ENCODE measurements around the gene TLE2. TPM values are rescaled to one million over a fixed set of nuclear protein-coding genes. Genes with fewer than 3 reads are reported as not detected.

Gene TLE2
- polyA plus RNA-seq, 1 donor (not counting 4 experiments of a cell fraction or from before 2014, with no cell fraction given) = 0.88 TPM

GRCh38 chr19:3034656-3035541 lies 5.8 kb upstream of the TLE2 start:
- H2AFZ ChIP-seq (ENCODE audit: control insufficient read depth, low read length) = peak overlapping the region; percentile 53
- H3K4me2 ChIP-seq (ENCODE audit: control insufficient read depth, extremely low read depth, insufficient read depth, low read depth, low read length) = peak overlapping the region; percentile 91
- DNase-seq (ENCODE audit: low read depth, low spot score) = no peak
- TF ChIP-seq EZH2 (IDR thresholded peaks at IDR 0.05; ENCODE audit: low read length) = no peak
- no peak for TF ChIP-seq CTCF (optimal IDR thresholded peaks at IDR 0.05 in 1 of 3, IDR thresholded peaks at IDR 0.05 in 1 of 3, conservative IDR thresholded peaks at IDR 0.05 in 1 of 3; ENCODE audit: extremely low read depth in 1 of 3, insufficient read depth in 2 of 3, low read length in 3 of 3)
- H3K27me3 ChIP-seq (ENCODE audit: control insufficient read depth, extremely low read depth, insufficient read depth, low read length) = peaks cover 7% of the 10 kb centered on the region
- no peaks in the 10 kb centered on the region for H4K20me1 ChIP-seq (ENCODE audit: control insufficient read depth, extremely low read depth, insufficient read depth, low read length)
- FAIRE-seq = peak; percentile 51
- H3K36me3 ChIP-seq (ENCODE audit: control insufficient read depth in 2 of 2, extremely low read depth in 1 of 2, insufficient read depth in 2 of 2, low read length in 2 of 2) = no peaks in the 10 kb centered on the region
- H3K27ac ChIP-seq (ENCODE audit: control insufficient read depth, insufficient read depth, low read length) = peak overlapping the region; percentile 76
- no peaks in the 10 kb centered on the region for H3K79me2 ChIP-seq (ENCODE audit: control insufficient read depth, insufficient read depth, low read length)
- H3K4me1 ChIP-seq (ENCODE audit: control insufficient read depth, extremely low read depth, insufficient read depth, low read length) = peaks cover 14% of the 10 kb centered on the region
- H3K4me3 ChIP-seq (ENCODE audit: control insufficient read depth in 2 of 3, extremely low read depth in 1 of 3, insufficient read depth in 2 of 3, low read depth in 1 of 3, low read length in 3 of 3) = peak overlapping the region; percentile 35 to 65 (median 54)
- H3K9ac ChIP-seq (ENCODE audit: control insufficient read depth, extremely low read depth, insufficient read depth, low read length) = peak overlapping the region; percentile 79
- dilution Hi-C loops (cut with MboI; ENCODE audit: extremely low pct_ligation_motif_present, low sequenced_read_pairs) = no loop called here
- H3K9me3 ChIP-seq (ENCODE audit: control insufficient read depth, low read depth, low read length) = no peaks in the 10 kb centered on the region
- no peaks in the 10 kb centered on the region for H3K9me1 ChIP-seq (ENCODE audit: control insufficient read depth, extremely low read depth, insufficient read depth, low read length)

GRCh38 chr19:3034406-3034655 lies 5.3 kb upstream of the TLE2 start:
- peak overlapping the region; percentile 91 for H3K4me2 ChIP-seq (ENCODE audit: control insufficient read depth, extremely low read depth, insufficient read depth, low read depth, low read length)
- H3K9me3 ChIP-seq (ENCODE audit: control insufficient read depth, low read depth, low read length) = no peaks in the 10 kb centered on the region
- peak overlapping the region; percentile 53 for H2AFZ ChIP-seq (ENCODE audit: control insufficient read depth, low read length)
- FAIRE-seq = no peak
- H3K9ac ChIP-seq (ENCODE audit: control insufficient read depth, extremely low read depth, insufficient read depth, low read length) = no peak overlapping the region
- peaks cover 12% of the 10 kb centered on the region for H3K27me3 ChIP-seq (ENCODE audit: control insufficient read depth, extremely low read depth, insufficient read depth, low read length)
- H3K4me1 ChIP-seq (ENCODE audit: control insufficient read depth, extremely low read depth, insufficient read depth, low read length) = peaks cover 14% of the 10 kb centered on the region
- TF ChIP-seq CTCF (optimal IDR thresholded peaks at IDR 0.05 in 1 of 3, IDR thresholded peaks at IDR 0.05 in 1 of 3, conservative IDR thresholded peaks at IDR 0.05 in 1 of 3; ENCODE audit: extremely low read depth in 1 of 3, insufficient read depth in 2 of 3, low read length in 3 of 3) (no peak), EZH2 (IDR thresholded peaks at IDR 0.05; ENCODE audit: low read length) (no peak)
- dilution Hi-C loops (cut with MboI; ENCODE audit: extremely low pct_ligation_motif_present, low sequenced_read_pairs) = no loop called here
- no peak for DNase-seq (ENCODE audit: low read depth, low spot score)
- H3K4me3 ChIP-seq (ENCODE audit: control insufficient read depth in 2 of 3, extremely low read depth in 1 of 3, insufficient read depth in 2 of 3, low read depth in 1 of 3, low read length in 3 of 3) = no peak overlapping the region
- H3K9me1 ChIP-seq (ENCODE audit: control insufficient read depth, extremely low read depth, insufficient read depth, low read length) = no peaks in the 10 kb centered on the region
- H4K20me1 ChIP-seq (ENCODE audit: control insufficient read depth, extremely low read depth, insufficient read depth, low read length) = no peaks in the 10 kb centered on the region
- H3K27ac ChIP-seq (ENCODE audit: control insufficient read depth, insufficient read depth, low read length) = no peak overlapping the region
- H3K36me3 ChIP-seq (ENCODE audit: control insufficient read depth in 2 of 2, extremely low read depth in 1 of 2, insufficient read depth in 2 of 2, low read length in 2 of 2) = no peaks in the 10 kb centered on the region
- no peaks in the 10 kb centered on the region for H3K79me2 ChIP-seq (ENCODE audit: control insufficient read depth, insufficient read depth, low read length)

Data from keratinocyte (primary cell).